A673 (cell line): ENCODE measurements around the gene STK17B.

Source experiments
- EZH2 ChIP-seq: fragments of 200-600 bp; sonication (generic); IDR thresholded peaks from 2 replicates; pipeline ENCODE4 v1.6.1; 2017; ENCODE audit warnings: borderline replicate concordance, low read depth, mild to moderate bottlenecking, mixed read lengths, antibody characterized with exemption, low read length; ENCODE audit not compliant: poor library complexity, severe bottlenecking
- TF ChIP-seq, protein P1 (sequence below): fragments of 300-800, 200-600 bp; sonication (generic); conservative IDR thresholded peaks from 2 replicates; pipeline ENCODE4 v1.5.1; 2017; ENCODE audit warnings: low read depth, mild to moderate bottlenecking, antibody characterized with exemption, low read length, moderate library complexity, mixed read lengths

DNA sequence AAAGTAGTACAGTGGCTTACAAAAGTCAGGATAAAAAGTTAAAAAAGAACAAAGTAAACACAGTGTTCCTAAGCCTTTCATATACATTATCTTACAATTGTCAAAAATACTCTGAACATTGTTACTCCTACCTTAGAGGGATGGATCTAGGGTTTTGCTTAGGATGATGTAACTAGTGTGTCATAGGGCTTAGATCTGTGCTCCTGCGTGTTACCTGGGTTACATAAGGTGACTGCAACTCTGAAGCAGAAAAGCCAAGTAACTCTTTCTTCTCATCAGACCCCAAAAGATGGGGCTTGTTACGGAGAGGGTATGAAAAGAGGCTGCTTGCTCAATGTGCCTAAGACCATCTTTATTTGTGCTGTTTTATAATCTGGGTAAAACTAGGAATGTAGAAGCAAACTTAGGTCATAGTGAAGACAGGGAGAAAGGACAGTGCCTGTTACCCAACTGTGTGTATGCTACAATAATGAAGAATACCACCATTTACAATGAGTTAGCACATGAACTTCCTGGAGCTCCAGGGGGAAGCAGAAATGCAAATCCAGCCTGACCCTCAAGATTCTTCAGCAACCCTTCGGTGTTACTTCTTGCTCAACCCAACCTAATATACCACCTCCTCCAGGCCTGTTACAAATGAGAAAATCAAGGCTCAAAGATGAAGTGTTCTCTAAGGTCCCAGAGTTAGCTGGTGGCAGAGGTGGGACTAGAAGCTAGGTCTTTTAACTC is 42.0 kb upstream of the STK17B start:
- TF ChIP-seq, protein P1, sequence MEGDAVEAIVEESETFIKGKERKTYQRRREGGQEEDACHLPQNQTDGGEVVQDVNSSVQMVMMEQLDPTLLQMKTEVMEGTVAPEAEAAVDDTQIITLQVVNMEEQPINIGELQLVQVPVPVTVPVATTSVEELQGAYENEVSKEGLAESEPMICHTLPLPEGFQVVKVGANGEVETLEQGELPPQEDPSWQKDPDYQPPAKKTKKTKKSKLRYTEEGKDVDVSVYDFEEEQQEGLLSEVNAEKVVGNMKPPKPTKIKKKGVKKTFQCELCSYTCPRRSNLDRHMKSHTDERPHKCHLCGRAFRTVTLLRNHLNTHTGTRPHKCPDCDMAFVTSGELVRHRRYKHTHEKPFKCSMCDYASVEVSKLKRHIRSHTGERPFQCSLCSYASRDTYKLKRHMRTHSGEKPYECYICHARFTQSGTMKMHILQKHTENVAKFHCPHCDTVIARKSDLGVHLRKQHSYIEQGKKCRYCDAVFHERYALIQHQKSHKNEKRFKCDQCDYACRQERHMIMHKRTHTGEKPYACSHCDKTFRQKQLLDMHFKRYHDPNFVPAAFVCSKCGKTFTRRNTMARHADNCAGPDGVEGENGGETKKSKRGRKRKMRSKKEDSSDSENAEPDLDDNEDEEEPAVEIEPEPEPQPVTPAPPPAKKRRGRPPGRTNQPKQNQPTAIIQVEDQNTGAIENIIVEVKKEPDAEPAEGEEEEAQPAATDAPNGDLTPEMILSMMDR = no peak
- TF ChIP-seq EZH2 = no peak
